NCI-H1092 (cell line): ENCODE data around the gene PIGS.
A peak's percentile ranks its signal among the peaks of the same experiment; 100 is the strongest.

Experiments
- DNase-seq: peaks from one replicate; lab custom pipeline; 2025; lab: John Stamatoyannopoulos, UW

Gene PIGS

DNA sequence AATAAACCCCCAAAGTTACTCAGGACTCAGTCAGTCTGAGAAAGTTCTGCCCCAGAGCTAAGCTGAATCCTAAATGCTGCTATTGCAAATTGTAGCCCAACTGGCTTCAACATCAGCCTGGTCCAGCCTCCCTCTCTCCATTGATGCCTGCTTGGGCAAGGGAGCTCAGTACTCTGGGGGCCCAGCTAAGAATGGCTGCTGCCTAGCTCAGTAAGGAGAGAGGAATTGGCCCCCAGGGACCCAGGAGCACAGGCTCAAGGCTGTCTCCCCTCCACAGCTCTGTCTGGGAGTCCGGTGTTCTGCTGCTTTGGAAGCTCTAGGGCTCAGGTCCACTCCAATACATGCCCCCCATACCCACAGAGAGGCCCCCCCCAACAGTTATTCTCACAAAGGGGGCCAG is 20.5 kb downstream of the PIGS start:
- DNase-seq, result no peak

DNA sequence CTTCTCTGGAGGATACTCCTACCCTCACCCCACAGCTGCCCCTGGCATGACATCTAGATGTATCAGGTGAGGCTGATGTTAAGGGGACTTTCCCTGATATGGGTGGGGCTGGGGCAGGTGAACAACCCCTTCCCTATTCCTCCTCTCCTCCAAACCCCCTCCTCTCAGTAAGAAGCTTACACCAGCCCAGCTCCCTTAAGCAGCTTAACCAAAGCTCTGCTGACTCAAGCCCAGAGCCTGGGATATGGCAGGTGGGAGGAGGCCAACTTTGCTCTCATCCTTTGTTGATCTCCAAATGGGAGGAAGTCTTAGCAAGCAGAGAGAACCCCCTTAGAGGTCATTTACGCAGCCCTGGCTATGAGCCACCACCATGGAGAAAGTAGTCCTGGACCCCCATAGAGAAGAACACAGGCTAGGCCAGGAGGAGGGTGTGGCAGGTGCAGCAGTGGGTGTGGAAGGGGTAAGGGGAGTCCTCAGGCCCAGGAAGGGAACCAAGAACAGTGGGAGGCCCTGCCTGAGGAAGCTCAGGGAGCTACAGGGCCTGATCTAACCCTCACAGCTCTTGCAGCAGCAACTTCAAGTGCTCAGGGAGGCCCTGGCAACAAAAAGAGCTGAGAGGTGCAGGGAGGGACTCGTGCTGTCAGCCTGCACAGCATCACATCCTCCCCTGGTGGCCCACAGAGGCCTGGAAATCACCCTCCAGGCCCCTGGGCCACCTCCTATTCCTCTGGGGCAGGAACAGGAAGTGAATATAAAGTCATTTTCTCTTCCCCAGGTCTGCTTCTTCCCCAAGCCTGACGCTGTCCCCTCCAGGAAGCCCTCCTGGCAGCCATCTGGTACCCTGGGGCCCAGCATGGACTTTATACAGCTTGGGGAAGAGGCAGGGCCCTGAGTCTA is 21.8 kb downstream of the PIGS start:
- no peak for DNase-seq

DNA sequence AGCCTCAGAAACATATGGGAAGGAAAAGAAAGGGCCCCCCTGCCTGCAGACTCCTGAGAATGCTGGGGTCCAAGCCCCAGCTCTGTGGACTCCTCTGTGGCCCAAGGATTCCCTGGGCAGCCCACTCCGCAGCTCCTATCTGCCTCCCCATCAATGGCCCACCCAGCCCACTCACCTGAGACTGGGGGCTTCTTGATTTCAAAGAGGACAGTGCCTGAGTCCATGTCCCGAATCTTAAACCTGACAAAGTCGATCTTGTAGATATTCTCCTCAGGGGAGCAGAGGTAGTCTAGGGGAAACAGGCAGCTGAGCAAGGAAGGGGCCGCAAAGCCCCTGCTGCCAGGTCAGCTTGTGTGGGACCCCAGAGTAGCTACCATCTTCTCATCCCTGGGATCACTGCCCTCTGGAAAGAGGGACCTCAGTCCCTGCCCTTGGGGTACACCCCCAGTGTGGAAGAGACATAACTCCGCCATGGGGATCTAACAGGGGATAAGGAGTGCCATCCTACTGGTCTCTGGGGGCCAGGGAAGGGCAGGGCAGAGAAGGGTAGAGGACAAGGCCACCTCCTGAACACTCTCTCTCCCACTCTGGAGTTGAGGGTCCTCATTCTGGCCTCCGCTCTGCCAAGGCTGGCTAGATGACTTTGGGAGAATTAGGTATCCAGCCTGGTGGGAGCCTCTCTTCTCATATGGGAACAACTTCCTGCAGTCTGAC is 22.8 kb downstream of the PIGS start:
- no peak for DNase-seq

DNA sequence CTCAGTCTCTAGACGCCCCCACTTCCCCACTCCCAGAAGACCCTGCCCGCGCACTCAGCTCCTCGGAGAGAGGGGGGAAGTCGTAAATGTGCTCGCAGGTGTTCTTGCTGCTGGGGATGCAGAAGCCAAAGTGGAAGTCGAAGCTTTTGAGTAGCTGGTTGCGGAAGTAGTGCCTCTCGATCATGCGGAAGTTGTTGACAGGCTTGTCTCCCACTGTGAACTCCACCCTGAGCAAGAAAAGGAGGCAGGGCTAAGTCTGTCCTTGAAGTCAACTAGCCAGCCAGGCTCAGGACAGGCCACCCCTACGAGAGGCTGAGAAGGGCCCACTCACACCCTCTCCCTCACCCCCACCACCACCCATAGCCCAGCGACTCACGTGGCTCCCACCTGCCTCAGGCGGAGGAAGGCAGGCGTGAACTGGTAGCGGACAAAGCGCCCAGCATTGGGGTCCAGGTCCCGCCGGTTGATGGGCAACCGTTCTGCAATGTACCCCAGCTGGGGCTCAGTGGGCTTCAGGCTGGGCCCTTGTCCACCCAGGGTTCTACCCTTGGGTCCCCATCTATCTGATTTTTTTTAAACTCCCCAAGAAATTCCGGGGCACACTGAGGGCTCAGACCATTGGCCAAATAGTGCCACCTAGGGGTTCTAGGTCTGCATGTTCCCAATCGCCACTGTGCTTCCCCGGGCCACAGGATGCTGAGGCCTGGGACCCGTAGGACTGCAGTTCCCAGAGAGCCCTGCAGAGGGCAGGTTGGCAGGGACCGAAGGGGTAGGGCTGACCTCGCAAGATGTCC is 23.5 kb downstream of the PIGS start:
- peak; percentile 45 for DNase-seq

DNA sequence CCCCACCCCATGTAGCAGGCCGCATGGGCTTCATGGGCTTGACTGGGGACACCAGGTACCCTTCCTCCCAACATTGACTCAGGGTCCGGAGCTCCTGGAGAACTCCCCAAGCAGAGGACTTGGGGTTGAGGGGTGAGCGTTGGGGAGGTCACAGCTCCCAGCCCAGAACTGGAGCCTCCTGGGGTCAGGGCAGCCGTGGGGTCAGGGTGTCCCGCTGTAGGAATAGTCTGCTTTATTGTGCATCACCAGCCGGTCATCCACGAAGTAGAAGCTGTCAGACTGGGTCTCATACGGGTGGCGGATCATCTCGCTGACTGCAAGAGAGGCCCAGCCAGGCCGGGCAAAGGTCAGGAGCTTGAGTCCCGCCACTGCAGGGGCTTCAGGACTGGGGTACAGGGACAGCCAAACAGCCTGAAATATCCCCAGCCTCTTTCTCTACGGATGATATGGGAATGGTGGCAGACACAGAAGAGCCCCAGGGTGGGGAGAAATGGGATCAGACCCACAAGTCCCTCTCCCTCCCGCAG is 24.2 kb downstream of the PIGS start:
- DNase-seq, result no peak

DNA sequence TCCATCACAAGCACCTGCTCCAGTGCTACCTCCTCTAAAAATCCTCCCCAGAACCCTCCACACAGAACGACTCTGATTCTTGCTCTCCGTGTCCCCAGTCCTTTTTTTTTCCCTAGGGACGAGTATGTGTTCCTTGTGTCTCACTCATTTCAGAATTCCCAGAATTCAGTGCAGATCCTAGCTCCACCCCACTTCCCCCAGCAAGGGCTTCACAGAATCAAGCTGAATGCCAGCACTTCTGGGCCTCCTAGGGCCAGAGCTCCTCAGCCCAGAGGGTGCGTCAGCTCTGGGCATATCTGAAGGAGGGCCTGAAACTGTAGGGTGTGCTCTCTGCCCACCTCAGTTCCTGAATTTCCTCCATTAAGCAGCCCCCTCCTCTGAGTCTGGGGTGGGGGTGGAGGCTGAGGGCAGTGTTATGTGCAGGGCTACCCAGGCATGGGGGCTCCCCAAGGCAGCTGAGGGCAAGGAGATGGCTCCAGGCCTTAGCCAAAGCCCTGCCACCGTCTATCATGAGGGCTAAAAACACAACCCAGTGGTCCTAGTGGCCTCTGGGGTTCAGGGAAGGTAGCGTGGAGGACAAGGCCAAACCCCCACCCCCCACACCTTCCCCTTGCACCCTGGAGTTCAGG is 25.4 kb downstream of the PIGS start:
- no peak for DNase-seq

DNA sequence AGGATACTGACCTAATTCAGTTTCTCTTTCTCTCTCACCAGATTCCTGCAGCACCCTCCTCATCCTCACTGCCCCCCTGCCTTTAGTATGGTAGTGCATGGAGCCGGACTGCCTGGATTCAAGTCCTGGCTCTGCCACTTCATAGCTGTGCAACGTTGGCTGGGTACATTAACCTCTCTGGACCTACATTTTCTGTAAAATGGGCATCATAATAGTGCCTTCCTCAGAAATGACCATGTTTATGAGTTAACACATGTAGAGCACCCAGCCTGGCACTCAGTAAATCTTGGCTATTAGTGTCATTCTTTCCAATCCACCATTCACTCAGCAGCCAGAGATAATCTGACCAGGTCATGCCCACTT is 26.2 kb downstream of the PIGS start:
- no peak for DNase-seq

DNA sequence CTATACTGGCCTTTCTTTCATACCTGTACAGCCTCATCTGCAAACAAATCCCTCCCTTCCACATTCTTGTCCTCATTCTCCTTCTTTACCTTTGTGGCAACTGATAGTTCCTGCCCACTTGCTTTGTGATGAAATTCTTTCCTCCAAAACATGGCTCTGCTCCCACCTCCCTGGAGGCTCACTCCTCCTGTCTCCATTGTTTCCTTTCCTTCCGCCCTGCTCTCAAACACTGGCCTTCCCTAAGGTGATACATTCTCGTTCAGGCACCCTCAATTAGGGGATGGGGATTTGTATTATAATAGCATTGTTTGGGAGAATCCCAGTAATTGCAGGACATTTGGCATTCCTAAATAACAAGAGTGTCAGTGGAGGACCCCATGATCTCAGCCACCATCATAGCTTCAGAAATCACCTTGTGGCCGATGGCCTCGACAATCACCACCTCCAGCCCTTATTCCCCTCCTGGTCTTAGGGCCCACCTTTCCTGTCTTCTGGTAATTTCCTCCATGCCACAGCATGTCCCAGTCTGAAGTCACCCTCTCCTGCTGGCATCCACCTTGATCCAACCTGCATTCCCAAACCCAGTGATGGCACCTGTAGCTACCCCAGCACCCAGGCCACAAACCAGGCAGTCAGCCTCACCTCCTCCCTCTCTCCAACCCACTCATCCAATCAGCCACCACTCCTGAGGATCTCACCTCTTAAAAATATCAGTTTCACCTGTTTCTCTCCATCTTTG is 26.8 kb downstream of the PIGS start:
- DNase-seq, result no peak

DNA sequence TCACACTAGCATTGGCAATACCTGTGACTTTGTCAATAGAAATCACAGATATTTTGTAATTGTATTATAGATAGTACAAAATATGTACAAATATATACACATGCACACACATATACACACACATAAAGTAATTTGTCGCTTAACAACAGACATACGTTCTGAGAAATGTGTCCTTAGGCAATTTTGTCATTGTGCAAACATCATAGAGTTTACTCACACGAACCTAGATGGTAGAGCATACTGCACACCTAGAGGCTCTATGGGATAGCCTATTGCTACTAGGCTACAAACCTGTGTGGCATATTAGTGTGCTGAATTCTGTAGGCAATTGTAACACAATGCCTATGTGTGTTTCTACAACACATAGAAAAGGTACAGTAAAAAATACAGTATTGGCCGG is 29.9 kb downstream of the PIGS start:
- DNase-seq, result no peak

DNA sequence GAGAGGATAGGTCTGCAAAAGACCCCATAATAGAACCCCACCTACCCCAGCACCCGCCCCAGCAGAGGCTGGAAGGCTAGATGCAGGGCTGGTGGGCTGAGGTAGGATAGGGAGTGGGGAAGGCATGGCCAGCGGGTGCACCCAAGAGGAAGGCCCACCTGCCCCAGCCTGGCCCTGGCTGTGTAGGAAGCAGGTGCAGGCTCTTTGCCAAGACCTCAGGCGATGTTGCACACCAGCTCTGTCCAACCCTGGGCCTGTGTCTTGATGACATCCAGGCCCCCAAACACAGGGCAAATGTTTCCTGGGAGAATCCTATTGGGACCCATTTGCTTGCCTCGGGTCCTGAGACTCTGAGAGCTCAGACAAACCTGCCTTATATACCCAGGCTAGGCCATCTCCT is 31.1 kb downstream of the PIGS start:
- no peak for DNase-seq

DNA sequence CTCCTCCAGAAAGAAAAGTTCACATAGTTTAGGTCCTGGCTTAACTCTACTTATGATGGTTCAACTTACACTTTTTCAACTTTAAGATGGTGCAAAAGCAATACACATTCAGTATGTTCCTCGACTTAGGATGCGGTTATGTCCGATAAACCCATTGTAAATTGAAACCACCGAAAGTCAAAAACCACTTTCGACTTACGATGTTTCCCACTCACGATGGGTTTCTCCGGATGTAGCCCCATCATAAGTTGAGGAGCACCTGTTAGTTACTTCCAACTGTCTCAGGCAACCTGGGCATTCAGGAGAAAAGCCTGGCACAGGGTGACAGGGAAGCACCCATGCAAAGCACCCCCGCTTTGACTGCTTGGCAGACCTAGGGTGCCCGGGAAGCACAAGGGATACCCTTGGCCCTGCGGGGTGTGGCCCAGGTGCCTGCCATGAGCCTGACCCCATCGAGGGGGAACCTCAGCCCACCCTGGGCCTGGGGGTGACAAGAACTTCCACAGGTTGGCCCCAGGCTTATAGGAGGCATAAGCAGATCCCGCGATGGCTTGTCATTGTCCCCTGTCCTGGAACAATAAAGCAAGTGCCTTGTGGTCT is 32.9 kb downstream of the PIGS start:
- DNase-seq, result no peak

DNA sequence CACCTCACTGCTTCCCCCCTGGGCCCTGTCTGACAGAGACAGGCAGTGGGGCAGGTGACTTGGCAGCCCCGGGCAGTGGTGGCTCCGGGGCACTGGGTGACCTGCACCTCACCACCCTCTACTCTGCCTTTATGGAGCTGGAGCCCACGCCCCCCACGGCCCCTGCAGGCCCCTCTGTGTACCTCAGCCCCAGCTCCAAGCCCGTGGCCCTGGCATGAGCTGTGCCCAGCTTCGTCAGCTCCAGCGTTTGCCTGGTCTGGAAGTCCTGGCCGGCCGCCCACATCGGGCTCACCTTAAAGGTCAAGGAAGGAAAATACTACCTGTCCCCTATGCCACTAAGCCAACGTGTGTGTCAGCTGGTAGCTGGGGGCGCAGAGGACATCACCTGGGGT is 34.1 kb downstream of the PIGS start:
- DNase-seq, result no peak

DNA sequence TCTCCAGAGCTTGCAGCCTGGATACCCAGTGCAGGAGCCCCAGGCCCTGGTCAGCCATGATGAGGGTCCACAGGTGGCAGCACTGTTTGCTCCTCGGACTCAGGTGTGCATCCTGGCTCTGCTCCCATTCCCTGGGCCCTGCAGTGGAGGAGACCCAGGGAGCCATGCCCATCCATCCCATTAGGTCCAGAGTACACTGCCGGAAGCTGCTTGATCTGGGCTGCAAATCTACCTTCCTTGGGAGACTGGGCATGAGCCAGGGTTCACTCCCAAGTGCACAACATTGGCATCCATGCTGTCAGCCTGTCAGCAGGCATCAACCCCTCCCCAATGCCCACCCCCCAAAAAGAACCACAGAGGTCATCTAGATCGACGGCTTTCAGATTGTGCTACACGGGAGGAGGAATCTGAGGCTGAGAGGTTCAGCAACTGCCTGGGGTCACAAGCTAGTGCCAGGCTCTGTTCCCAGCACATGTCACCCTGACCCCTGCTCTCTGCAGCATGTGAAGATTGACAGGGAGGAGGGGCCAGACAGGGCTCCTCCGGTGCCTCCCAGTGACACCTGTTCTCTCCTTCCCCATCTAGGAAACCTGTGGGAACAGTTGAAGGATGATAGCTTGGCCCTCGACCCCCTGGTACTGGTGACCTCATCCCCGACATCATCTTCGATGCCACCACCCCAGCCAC is 34.6 kb downstream of the PIGS start:
- DNase-seq, result no peak

DNA sequence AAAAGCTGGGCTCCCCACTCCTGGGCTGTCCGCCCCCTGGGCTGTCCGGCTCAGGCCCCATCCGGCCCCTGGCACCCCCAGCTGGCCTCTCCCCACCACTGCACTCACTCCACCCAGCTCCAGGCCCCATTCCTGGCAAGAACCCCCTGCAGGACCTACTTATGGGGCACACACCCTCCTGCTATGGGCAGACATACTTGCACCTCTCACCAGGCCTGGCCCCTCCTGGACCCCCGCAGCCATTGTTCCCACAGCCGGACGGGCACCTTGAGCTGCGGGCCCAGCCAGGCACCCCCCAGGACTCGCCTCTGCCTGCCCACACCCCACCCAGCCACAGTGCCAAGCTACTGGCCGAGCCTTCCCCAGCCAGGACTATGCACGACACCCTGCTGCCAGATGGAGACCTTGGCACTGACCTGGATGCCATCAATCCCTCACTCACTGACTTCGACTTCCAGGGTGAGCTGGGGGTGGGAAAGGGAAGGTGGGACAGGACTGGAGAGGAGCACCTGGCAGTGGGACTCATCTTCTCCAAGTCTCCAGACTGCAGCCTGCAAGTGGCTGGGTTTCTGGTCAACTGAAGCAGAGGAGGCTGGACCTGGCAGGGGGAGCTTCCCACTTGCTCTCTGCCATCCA is 36.5 kb downstream of the PIGS start:
- DNase-seq, result no peak

DNA sequence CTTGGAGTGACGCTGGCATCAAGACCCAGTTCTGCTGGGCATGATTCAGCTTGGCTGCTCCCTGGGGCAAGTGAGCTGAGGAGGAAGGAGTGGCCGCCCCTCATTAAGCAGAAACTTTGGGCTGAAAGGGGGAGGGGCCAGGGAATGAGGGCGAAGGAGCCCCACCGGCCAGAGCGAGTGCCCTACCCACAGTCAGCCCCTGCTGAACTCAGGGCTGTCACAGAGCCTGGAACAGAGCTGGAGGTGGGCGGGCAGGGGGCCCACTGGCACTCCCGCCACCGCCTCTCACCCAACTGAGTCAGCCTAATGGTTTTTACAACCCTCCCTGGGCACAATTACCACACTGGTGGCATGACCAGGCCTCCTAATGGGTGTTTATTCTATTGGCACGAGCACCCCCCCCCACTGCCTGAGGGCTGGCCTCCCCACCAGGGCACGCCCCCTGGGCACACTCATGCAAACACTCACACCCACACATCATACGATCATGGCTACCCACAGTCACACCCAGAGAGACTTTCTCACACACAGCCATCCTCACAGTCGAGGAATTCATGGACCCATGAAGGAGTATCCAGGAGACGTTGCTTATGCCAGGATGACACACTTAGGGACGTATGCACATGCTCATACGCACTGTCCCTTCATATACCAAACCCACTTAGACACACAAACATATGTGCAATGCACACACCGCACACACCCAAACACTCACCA is 38.1 kb downstream of the PIGS start:
- no peak for DNase-seq

DNA sequence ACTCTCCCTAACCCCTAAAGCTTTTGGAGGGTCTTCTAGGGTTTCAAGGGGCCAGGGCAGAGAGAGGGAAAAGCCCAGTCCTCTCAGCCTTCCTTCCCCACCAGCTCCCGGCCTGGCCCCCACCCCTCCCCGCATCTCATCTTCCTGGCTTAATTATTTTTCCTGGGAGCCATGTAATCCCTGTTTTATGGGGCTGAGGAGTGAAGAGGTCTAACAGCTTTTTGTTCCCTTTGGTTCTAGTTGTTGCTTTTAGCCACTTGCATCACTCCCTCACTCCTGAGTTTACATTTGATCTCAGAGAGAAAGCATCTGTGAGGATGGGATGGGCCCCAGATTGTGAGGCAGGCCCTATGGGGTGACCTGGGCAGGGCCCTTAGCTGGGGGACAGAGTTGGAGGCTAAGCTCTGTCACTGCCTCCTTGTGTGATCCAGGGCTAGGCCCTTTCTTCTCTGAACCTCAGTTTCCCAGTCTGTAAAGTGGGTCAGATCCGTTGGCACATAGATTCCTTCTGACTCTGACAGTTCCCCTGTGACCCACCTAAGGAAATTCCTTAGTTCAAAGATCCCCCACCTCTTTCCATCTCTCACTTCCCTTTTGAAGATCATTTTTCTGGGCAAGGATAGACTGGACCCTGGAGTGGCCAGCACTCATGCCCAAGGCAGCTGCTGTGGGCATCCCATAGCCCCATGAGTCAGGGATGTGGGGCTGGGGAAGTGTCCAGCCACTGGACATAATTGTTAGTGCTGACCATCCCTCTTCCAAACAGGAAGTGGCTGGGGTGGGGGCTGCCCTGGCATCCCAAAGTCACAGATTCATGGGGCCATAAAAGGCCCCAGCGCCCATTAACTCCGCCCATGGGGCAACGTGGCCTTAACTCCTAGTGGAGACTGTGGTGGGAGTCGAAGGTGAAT is 39.0 kb downstream of the PIGS start:
- DNase-seq, result no peak

DNA sequence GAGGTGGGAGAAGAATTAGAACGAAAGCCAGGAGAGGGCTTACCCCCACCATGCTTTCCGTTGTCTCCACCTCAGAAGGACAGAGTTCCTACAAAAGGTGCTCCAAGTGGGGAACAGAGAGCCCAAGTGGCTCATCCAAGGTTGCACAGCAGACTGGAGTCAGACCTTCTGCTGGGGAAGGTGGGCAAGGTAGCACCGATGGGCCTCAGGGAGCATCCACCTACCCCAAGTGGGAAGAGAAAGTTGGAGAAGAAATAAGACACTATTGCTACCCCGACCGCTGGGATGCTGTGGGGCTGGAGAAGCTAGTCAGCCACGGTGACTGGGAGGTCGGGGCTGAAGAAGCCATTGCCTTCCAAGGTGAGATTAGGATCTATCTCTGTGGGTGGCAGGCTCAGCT is 40.4 kb downstream of the PIGS start:
- DNase-seq, result no peak

DNA sequence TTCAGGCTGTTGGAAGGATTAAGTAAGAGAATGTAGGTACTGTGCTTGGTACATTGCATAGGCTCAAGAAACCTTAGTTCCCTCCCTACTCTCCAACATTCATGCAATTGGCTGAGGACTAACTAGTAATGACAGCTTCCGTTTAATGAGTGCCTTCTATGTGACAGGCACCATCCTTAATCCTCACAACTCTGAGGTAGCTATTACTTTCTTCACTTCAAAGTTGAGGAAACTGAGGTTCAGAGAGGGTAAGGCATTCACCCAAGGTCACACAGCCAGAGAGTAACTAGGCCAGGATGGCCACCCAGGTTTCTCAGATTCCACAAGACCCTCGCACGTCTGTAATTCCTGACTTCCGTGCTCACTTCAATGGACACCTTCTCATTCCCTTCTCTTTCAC is 41.1 kb downstream of the PIGS start:
- no peak for DNase-seq
